Left kidney (tissue), 8 donors: ENCODE measurements around the gene GPAT2. TPM values are rescaled to one million over a fixed set of nuclear protein-coding genes. Genes with fewer than 3 reads are reported as not detected.
"Not testable (repeated sequence)": the region's sequence is repeated elsewhere in the genome, so short reads cannot be mapped to it uniquely, and the experiment has no call there.

Source experiments
- DNase-seq: peaks from one replicate; pipeline ENCODE4 v3.0.0-alpha.2; 2013
- long read RNA-seq, 8 donors: transcript quantifications; one replicate each; lab custom pipeline, GENCODE V29; 2026
- polyA plus RNA-seq: library from polyadenylated mRNA; unstranded; fragments of 120-200 nt; gene quantifications from one replicate; pipeline ENCODE4 v1.2.1, GENCODE V29; 2013; ENCODE audit not compliant: insufficient read length

Gene GPAT2, protein sequence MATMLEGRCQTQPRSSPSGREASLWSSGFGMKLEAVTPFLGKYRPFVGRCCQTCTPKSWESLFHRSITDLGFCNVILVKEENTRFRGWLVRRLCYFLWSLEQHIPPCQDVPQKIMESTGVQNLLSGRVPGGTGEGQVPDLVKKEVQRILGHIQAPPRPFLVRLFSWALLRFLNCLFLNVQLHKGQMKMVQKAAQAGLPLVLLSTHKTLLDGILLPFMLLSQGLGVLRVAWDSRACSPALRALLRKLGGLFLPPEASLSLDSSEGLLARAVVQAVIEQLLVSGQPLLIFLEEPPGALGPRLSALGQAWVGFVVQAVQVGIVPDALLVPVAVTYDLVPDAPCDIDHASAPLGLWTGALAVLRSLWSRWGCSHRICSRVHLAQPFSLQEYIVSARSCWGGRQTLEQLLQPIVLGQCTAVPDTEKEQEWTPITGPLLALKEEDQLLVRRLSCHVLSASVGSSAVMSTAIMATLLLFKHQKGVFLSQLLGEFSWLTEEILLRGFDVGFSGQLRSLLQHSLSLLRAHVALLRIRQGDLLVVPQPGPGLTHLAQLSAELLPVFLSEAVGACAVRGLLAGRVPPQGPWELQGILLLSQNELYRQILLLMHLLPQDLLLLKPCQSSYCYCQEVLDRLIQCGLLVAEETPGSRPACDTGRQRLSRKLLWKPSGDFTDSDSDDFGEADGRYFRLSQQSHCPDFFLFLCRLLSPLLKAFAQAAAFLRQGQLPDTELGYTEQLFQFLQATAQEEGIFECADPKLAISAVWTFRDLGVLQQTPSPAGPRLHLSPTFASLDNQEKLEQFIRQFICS
- 3.8 TPM for polyA plus RNA-seq
- long read RNA-seq, donor 1: 0 reads
- long read RNA-seq, donor 2: 0 reads
- long read RNA-seq, donor 3: 0 reads
- long read RNA-seq, donor 4: 0 reads
- long read RNA-seq, donor 5: 0 reads
- long read RNA-seq, donor 6: 0 reads
- long read RNA-seq, donor 7: 0 reads
- long read RNA-seq, donor 8: 0 reads

DNA sequence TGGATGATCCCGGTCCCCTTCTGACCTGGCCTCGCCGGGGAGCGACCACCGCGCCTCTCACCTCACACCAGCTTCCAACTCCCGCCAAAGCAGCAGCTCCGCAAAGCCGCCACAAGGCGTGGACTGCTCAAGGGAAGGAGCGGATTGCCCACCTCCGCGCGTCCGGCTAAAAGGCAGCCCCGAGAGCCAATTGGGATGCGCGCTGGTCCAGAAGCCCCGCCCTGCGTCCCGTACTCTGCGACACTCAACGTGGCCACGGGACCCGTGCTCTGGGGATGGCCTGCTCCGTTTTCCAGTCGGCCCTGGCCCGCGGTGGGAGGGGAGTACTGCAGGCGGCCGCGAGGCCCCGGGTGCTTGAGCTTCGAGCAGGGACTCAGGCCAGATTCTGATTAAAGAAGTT lies at the start of gene GPAT2:
GPAT2 (minus strand) TSS at position 125 of the 400 bp plus-strand sequence. CDS start 2,557 bp downstream, outside the sequence.
- not testable (repeated sequence) for DNase-seq

DNA sequence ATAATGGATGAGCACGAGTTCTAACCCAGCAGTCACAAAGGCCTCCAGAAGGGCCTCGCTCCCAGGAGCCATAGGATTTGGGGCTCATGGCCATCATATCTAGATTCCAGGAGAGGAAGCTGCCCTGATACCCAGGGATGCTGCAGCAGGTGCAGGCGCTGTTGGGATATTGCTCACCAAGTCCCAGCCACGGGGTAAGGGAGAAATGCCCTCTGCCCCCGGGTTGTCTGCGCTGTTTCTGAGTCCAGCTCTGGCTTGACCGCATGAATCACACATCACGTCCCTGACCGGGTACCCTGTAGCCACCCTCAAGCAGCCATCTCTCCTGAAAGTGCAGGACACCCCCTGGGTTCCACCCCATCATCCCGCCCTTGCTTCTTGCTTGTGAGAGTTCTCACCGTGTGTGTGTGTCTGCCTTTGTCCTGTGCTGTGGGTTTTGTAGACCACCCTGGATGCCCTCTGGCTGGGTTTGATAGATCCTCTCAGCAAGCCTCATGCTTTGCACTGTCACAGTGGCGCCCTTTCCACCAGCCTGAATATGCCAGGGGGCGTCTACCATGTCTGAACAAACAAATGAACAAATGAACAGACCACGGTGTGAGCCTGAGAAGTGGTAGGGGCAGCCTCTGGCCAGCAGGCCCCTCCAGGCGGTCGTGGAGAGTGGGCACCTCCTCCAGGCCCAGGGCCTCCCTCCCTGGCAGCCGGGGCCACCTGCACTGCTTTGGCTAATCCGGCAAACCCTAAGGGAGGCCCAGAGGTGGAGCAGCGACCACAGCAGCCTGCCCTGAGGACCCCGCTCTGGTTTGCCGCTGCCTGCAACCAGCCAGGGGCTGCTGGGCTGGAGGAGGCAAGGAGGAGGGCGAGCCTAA lies 49.5 kb upstream of the GPAT2 start:
- no peak for DNase-seq

DNA sequence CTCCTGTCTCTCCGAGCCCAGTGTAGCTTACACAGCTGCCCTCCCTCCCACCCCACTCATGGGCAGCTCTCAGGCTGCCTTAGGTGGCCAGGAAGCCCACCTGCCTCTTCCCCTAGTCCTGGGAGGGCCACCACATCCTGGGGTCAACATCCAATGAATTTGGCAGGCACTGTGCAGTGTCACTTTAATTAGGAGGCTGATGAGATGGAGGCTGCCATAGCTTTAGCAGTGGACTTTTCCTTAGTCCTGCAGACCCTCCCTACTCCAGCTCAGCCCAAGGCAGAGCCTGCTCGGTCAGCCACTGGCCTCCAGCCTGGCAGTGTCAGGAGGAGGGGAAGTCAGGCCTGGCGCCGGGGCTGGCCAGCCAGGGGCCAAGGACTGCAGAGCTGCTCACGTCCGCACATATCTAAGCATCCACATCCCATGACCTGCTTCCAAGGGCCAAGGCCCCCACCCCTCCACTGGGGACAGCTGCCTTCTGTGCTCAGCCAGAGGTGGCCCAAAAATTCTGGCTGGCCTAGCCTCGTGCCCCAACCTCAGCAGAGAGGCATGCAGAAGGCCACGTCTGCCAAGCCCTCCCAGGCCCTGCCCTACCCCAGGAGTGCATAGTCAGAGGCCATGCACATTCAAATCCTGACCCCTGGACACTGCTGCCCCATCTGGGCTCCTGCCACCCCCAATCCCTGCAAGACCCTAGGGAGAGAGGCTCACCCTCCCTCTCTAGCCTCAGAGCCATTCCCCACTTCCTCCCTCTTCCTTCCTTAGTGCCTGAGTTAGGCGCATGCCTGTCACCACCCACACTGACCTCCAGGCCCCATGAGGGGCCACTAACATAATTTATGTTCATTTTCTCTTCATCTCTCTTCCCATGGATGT lies 48.6 kb upstream of the GPAT2 start:
- DNase-seq: no peak

DNA sequence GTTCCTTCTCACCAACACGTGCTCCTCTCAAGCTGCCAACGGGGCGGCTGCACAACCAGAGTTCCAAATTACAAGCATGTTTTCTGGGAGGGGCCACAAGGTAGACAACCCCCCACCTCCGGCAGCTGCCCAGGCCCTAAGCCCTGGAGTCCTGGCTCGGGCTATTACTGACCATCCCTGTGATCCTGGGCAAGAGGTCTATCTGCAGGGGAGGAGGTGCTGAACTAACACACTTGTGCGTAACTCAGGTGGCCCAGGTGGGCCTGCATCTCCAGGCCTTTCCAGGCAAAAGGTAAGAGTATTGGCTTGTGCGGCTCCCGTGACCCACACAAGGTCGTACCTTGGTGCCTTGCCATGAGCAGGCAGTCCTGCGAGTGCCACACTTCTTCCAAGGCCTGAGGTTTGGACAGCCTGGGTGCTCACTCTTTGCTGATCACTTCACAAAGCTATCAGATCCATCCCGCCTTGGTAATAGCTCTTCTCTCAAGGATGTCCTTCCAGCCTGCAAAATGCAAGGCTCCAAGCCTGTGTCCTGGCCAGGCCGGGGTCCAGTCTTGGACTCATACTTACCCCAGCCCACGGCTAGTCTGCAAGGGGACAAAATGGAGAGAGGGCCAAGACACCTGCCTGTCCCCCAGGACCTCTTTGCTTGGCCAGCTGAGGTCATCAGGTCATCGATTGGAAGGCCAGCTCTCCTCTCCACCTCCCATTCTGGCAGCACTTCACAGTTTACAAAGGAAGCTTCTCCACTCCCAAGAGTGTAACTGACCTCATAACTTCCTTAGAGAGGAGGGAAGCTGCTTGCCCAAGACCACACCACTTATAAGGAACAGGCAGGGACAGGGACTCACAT lies 47.7 kb upstream of the GPAT2 start:
- no peak for DNase-seq

DNA sequence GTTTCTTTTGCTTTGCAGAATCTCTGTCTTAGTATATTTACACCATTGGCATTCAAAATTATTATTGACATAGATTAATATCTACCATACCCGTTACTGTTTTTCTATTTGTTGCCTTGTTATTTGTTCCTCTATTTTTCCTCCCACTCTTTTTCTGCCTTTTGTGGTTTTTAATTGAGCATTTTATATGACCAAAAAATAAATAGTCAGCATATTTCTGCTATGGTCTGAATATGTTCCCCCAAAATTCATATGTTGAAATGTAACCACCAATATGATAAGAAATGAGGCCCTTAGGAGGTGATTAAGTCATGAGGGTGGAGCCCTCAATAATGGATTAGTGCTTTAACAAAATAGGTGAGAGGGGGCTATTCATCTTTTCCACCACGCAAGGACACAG lies 46.3 kb upstream of the GPAT2 start:
- no peak for DNase-seq

DNA sequence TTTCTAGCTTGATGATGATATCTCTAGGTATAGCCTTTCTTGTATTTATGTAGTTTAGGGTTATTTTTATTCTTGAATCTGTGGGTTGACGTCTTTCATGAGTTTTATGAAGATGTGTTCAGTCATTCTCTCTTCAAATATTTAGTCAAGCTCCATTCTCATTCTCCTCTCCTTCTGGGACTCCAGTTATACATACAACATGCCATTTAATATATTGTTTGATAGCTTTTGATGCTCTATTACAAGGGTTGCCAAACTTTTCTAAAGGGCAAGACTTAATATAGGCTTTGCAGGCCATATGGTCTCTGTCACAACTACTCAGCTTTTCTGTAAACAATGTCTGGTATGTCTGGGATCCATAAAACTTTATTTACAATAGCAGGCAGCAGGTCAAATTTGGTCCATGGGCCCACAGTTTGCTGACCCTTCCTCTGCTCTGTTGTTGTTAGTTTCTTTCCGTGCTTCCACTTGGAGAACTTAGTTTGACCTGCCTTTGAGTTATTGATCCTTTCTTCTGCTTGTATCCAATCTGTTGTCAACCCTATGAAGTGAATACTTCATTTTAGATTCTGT lies 40.6 kb upstream of the GPAT2 start:
- no peak for DNase-seq

DNA sequence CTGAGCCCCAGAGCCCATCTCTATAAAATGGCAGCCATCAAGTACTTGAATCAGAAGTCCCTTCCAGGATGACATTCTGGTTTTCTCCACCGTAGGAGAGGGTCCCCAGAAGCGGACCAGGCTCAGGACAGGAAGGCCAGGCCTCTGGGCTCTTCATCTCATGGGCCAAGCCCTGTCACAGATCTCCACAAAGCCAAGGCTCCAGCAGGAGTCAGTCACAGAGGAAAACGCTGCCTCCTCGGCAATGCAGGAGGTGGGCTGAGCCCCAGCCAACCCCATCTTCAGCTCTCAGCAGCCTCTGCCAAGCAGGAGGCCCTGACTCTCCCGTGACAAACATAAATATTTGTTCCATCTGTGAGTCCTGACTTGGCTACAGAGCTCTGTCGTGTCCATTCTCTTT lies 39.4 kb upstream of the GPAT2 start:
- DNase-seq: no peak

DNA sequence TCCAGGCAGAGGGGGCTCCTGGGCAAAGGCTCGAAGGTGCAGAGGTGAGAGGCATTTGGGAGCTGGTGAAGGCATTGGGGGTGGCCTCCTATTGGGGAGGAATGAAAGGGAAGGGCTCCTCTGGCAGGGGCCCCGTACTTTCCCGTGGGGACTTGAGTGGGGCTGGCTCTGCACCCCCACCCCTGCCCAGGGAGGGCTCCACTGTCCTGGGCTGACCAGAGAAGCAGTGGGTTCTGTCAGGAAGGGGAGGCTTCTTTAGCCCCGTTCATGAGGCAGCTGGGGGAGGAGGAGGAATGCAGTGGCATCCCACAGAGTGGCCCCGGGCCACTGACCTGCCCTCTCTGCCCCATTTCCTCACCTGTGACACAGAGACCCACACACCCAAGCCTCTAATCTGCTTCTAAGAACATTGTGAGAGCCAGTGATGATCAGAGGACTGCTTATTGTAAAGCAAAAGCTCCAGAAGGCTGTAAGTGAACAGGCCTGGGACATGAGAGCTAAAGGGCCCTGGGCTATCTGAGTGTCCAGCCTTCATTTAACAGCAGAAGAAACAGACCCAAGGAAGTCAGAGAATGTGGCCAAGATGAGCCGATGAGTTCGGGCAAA lies 38.6 kb upstream of the GPAT2 start:
- no peak for DNase-seq

DNA sequence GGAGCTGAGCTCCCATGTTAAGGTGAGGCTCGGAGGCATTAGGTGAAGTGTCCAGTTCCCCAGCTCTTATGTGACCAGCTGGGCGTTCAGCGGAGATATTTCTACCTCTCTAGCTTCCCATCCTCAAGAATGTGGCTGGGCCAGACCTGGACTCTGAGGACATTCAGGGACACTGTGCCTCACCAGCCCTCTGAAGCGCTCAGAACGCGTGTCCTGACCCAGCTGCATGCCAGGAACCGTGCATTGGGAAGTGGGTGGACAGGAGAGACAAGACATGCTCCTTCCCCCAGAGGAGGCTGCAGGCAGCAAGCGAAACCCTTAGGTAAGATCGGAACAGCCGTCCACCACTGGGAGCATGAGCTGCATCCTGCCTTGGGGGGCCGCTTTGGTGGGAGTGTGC lies 38.0 kb upstream of the GPAT2 start:
- no peak for DNase-seq

DNA sequence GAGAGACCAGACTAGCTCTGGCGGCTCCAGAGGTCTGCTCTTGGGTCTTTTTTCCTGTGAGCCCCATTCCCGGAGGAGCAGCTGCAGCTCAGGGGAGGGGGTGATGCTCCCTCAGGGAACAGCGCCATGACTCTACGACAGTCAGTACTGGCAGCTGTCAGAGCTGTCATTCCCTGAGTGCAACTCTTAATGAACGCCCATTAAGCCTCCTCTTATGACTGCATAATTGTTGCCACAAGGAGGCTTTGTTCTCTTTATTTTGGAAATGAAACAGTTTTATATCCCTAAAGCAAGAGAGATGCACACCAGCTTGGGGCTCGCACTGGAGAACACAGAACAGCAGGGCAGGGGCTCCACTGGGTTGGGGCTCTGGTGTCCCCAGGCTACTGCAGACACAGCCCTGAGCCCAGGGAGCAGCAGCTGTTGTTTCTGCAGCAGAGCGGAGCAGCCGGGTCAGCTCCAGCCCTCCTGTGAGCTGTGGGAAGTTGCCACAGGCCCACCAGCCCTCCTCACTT lies 37.3 kb upstream of the GPAT2 start:
- not testable (repeated sequence) for DNase-seq

DNA sequence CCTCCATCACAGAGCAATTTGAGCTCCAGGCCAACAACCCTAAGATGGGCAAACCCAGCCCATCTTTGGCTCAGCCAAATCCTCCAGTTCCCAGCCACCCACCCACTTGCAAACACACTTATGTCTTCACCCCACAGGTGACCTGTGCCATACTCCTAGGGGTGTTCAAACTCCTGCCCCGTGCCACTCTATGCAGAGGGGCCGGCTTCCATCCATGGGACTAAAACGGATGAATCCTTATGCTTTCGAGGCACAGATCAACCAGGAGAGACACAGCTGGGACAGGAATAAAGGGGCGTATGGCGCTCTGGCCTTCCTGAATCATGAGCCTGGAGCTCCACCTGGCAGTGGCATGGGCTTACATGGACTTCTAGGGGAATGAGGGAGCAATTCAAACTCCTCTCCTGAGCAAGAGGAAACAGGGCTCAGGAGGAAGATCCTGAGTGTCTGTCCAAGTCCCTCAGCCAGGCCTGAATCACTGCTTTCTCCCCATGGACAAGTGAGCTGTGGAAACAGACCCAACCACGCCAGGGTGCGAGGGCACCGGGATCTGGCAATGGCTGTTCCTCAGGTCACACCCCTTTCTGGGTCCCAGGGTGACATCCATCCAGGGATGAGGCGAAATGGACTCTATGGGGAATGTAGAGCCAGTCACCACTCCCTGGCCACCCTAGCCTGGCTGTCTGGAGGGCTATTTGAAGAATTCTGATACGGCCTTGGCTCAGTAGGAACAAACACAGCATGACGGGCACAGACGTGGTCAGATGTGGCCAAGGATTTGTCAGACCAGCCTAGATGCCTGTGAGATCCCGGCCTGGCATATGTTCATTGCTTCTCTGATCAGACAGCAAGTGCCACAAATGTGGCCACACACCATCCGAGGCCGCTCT lies 36.6 kb upstream of the GPAT2 start:
- DNase-seq: not testable (repeated sequence)

DNA sequence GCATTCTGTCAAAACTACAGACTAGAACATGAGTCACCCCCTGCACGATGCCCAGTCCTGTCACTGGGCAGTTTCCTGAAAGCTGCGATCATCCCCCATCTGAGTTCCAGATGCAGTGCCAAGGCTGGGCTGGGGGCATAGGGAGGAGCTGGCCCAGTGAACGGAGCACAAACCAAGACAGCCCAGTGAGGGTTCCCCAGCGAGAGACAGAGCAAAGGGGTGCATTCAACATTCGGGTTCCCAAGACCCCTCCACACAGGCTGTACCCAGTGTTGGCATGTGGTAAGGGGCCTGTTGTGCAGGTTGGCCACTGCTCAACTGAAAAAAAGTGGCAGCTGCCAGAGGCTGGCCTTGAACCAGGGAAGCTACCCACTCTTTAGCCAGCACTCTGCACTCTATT lies 35.6 kb upstream of the GPAT2 start:
- DNase-seq: not testable (repeated sequence)

DNA sequence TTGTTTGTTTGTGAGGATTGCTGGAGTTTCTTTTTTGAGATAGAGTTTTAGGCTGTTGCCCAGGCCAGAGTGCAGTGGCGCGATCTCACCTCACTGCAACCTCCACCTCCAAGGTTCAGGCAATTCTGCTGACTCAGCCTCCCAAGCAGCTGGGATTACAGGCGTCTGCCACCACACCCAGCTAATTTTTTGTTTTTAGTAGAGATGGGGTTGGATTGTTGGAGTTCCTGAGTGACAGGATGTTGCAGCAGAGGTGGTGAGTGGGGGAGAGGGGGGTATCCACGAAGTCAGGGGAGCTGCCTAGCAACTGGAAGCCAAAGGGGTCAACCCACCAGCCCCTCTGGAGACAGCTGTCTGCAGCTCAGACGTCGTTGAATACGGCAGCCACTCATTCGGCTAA lies 35.2 kb upstream of the GPAT2 start:
- not testable (repeated sequence) for DNase-seq

DNA sequence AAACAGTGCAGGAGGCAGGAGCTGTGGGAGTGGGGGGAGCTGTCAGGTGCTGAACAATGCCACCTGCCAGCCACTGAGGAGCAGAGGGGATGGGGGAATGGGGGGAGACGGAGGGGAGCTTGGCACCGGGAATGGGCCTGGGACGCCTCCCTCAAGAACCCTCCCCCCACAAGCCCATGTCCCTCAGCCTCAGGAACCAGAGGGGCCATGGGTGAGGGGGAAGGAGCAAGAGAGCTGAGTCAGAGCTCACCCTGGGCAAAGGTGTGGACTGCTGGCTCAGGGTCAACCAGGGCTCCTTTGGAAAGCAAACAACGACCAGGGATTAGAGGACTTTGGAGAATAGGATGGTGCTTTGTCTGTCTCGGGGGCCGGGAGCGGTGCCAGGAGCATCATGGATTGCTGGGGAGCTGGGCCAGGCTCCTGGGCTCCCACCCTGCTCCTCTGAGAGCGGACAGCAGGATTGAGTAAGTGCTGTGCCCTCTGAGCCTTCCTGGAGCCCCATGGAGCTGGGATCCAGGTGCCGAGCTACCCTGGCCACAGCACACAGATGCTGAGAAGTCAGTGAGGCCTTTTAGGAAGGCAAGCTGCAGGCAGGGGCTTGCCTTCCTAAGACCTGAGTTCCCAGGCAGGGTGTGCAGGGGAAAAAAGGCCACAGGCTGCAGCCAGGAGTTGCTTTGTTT lies 33.3 kb upstream of the GPAT2 start:
- DNase-seq: not testable (repeated sequence)

DNA sequence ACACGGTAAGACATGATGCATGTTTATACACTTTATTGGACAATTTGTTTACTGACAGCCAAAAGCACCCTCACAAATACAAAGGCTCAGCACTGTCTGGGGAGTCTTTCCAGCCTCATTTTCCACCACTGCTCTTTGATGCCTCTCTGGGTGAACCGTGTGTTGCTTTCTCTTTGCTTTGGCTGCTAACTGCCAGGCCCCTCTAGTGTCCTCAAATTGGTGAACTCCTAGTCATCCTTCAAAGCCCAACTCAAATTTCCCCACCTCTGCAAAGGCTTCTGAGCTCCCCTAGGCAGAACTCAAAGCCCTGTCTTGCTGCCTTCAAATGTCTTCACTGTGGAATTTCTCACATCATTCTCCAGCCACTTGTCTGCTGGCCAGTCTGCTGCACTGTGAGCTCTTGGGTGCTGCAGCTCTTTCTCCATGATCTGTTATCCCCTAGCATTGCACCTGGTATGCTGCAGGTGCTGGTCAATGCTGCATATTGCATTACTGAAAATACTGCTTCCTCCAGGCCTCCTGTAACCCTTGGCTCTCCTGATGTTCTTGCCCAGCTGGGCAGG lies 32.5 kb upstream of the GPAT2 start:
- DNase-seq: not testable (repeated sequence)

DNA sequence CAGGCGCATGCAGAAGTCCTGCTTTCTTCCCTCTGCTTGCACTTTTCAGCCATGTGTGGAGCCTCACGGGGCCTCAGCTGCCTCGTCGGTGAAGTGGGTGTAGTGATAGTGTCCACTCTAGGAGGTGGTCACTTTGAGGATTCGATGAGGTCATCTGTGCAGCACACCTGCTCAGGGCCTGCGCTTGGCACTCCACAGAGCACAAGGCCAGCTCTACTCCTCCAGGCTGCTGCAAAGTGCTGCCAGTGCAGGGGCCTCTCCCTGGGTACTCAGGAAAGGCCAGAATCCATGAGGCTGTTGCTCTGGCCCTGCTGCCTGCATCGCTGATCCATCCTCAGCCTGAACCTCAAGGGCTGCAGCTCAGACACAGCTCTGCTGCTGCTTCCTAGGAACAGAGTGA lies 31.8 kb upstream of the GPAT2 start:
- DNase-seq: not testable (repeated sequence)

DNA sequence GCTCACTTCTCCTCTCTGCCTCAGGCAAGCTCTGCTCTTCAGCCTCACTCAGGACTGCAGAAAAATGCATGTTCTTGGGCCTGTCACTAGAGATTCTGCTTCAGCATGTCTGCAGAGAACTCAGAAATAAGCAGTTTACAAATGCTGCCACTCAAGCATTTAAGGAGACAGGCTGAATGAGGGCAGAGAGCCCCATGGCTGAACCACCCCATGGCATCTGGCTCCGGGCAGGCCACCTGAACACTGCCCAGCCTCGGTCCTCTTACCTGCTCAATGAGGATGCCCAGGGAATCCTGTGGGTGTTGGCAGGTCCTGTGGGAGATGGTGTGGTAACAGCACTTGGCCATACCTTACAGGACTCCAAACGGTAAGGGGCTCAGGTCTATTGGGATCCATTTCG lies 31.2 kb upstream of the GPAT2 start:
- not testable (repeated sequence) for DNase-seq
